PFSK-1 (cell line): ENCODE results near the gene MTSS2.

Experiments
- FOXP2 ChIP-seq: optimal IDR thresholded peaks from 2 replicates; pipeline ENCODE3; 2011; ENCODE audit warnings: borderline replicate concordance, control low read depth, inconsistent platforms; ENCODE audit not compliant: insufficient read depth; ENCODE audit errors: extremely low read length, extremely low read depth
- POLR2AphosphoS5 ChIP-seq: IDR thresholded peaks from 2 replicates; pipeline ENCODE4 v1.6.1; 2012; ENCODE audit warnings: low read depth, mild to moderate bottlenecking, control low read depth, low read length, moderate library complexity
- SIN3A ChIP-seq: IDR thresholded peaks from 2 replicates; pipeline ENCODE4 v1.6.1; 2012; ENCODE audit warnings: mild to moderate bottlenecking, low read length, moderate library complexity, borderline replicate concordance; ENCODE audit not compliant: insufficient read depth
- TAF1 ChIP-seq: IDR thresholded peaks from 2 replicates; pipeline ENCODE4 v1.6.1; 2012; ENCODE audit warnings: low read length, control low read depth, borderline replicate concordance; ENCODE audit not compliant: insufficient read depth
- TF ChIP-seq, protein P1 (sequence below), 2 experiments: IDR thresholded peaks; 2 replicates each; pipeline versions ENCODE4 v1.6.1 to v1.8.0; 2011 to 2012; ENCODE audit warnings: low read depth in 2 of 2, low read length in 2 of 2, control low read depth in 1 of 2, inconsistent platforms in 1 of 2, mild to moderate bottlenecking in 1 of 2, moderate library complexity in 1 of 2; ENCODE audit not compliant: insufficient read depth in 1 of 2

The MTSS2 gene

DNA sequence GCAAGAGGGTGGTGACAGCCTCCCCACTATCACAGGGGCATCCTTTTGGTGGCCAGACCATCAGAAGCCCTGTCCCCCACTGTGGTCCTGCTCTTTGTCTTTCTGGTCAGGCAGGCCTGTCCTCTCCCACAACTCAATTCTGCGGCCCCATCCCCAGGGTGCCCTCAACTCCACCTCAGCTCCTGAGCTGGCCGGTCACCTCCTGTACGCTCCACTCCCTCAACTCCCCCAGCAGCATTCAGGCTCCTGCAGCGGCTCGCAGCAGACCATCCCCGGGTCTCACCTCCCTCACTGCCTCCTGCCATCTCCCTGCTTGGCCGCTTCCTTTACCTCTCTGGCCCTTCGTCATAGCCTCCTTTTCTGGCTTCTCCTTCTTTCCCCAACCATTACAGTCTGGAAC, 43.4 kb upstream of the MTSS2 start:
- no peak for TF ChIP-seq POLR2AphosphoS5
- no peak for TF ChIP-seq TAF1
- TF ChIP-seq FOXP2 = no peak
- TF ChIP-seq, protein P1, sequence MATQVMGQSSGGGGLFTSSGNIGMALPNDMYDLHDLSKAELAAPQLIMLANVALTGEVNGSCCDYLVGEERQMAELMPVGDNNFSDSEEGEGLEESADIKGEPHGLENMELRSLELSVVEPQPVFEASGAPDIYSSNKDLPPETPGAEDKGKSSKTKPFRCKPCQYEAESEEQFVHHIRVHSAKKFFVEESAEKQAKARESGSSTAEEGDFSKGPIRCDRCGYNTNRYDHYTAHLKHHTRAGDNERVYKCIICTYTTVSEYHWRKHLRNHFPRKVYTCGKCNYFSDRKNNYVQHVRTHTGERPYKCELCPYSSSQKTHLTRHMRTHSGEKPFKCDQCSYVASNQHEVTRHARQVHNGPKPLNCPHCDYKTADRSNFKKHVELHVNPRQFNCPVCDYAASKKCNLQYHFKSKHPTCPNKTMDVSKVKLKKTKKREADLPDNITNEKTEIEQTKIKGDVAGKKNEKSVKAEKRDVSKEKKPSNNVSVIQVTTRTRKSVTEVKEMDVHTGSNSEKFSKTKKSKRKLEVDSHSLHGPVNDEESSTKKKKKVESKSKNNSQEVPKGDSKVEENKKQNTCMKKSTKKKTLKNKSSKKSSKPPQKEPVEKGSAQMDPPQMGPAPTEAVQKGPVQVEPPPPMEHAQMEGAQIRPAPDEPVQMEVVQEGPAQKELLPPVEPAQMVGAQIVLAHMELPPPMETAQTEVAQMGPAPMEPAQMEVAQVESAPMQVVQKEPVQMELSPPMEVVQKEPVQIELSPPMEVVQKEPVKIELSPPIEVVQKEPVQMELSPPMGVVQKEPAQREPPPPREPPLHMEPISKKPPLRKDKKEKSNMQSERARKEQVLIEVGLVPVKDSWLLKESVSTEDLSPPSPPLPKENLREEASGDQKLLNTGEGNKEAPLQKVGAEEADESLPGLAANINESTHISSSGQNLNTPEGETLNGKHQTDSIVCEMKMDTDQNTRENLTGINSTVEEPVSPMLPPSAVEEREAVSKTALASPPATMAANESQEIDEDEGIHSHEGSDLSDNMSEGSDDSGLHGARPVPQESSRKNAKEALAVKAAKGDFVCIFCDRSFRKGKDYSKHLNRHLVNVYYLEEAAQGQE (IDR thresholded peaks at IDR 0.05; ENCODE audit: insufficient read depth in 1 of 2, low read depth in 2 of 2, low read length in 2 of 2) = no peak
- TF ChIP-seq SIN3A = no peak

DNA sequence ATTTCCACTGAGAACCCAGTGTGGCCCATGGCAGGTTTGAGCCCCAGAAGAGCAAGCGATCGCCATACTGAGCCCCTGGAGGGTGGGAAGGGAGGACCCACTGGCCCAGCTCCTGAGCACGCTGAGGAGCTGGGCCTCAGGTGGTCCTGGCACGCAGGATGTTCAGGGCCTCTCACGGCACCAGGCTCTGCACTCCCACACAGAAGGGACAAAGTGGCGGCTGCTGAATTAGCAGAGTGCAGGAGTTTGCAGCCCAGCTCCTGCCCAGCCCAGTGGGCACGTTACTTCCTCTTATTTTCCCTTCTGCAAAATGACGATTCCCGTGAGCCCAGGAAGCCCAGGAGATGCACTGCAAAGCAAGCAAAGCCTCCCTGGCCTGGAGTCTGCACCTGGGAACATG, 42.3 kb upstream of the MTSS2 start:
- no peak for TF ChIP-seq TAF1
- TF ChIP-seq, protein P1 (IDR thresholded peaks at IDR 0.05; ENCODE audit: insufficient read depth in 1 of 2, low read depth in 2 of 2, low read length in 2 of 2) = no peak
- no peak for TF ChIP-seq SIN3A
- no peak for TF ChIP-seq FOXP2
- TF ChIP-seq POLR2AphosphoS5 = no peak

DNA sequence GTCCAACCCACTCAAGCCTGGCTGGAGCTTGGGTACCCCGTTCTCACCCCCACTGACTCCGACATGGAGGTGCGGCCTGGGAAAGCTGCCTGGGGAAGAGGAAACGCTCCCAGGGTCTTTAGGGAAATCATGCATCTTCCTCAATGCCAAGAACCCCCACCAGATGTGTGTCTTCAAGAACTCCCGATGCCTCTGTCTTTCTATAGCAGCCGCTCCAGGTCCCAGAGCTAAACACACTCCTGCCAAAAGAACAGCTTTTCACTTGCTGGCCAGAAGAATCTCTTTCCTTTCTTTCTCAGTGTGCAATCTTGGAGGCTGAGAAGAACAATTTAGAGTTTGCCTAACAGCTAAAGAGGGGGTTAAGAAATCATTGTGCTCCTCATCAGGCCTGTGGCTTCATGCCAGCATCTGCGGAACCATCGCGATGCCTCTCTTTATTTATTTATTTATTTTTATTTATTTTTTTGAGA, 41.1 kb upstream of the MTSS2 start:
- TF ChIP-seq FOXP2 (no peak), SIN3A (no peak), POLR2AphosphoS5 (no peak), TAF1 (no peak)
- TF ChIP-seq, protein P1 (IDR thresholded peaks at IDR 0.05; ENCODE audit: insufficient read depth in 1 of 2, low read depth in 2 of 2, low read length in 2 of 2) = no peak

DNA sequence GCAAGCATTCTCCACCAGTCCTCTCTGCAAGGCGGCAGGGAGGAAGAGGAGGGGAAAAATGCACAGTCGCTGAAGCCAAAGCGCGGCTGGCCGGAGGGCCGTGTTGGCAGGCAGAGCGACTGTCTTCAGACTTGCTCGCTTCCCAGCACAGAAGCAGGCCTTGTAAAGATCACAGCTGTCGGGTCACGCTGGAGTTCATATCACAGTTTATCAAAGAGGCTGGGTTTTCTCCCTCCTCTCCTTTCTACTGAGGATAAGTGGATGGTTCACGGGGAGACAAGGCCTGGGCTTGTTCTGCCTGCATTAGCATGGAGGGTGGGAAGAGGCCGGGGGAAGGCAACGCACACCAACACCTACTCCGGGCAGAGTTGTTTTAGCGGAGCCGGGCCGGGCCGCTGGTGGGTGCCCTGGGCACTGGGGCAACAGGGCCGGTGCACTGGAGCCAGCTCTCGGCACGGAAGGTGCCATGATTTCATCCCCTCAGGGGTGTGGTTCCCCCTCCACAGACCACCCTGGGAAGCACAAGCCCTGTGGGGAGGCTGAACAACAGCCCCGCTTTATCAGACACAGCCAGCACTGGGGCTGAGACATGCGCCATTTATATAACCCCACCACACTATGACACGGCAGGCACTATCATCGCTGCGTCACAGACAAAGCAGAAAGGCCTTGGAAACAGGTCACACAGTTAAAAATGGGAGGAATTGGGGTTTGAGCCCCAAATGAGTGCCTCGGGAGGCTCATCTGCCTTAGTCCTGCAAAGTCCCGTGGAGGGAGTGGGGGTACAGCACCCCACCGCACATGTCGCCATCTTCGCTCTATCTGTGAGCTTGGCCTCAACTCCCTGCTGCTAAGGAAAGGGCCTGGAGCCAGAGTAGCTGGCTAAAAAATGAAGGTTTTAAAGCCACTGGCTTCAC, 40.3 kb upstream of the MTSS2 start:
- TF ChIP-seq FOXP2 = no peak
- TF ChIP-seq TAF1 = no peak
- TF ChIP-seq, protein P1 (IDR thresholded peaks at IDR 0.05; ENCODE audit: insufficient read depth in 1 of 2, low read depth in 2 of 2, low read length in 2 of 2) = no peak
- no peak for TF ChIP-seq POLR2AphosphoS5
- TF ChIP-seq SIN3A = no peak
